HepG2 (cell line): ENCODE results near the gene ZPR1. TPM values are rescaled to one million over a fixed set of nuclear protein-coding genes. Genes with fewer than 3 reads are reported as not detected.

Experiments
- ATF6 ChIP-seq: sonication (generic); formaldehyde crosslinking; conservative IDR thresholded peaks from 2 replicates; pipeline ENCODE4 v1.4.0; 2020; ENCODE audit warnings: missing genetic modification reagents
- EED ChIP-seq: sonication (generic); formaldehyde crosslinking; IDR thresholded peaks from 2 replicates; pipeline ENCODE4 v1.5.0; 2020; ENCODE audit warnings: mild to moderate bottlenecking, missing genetic modification reagents
- ESRRA ChIP-seq: sonication (generic); formaldehyde crosslinking; IDR thresholded peaks from 2 replicates; pipeline ENCODE4 v1.5.1; 2020; ENCODE audit warnings: mild to moderate bottlenecking, low read depth, missing genetic modification reagents
- ETV6 ChIP-seq: sonication (generic); formaldehyde crosslinking; conservative IDR thresholded peaks from 2 replicates; pipeline ENCODE4 v1.4.0; 2020; ENCODE audit warnings: missing genetic modification reagents
- JARID2 ChIP-seq: sonication (generic); formaldehyde crosslinking; IDR thresholded peaks from 2 replicates; pipeline ENCODE4 v1.8.1; 2023; ENCODE audit warnings: missing genetic modification reagents, inconsistent platforms; ENCODE audit not compliant: insufficient replicate concordance
- JDP2 ChIP-seq: sonication (generic); formaldehyde crosslinking; IDR thresholded peaks from 2 replicates; pipeline ENCODE4 v1.8.1; 2022; ENCODE audit warnings: missing genetic modification reagents, borderline replicate concordance
- MEIS2 ChIP-seq: sonication (generic); formaldehyde crosslinking; IDR thresholded peaks from 2 replicates; pipeline ENCODE4 v1.9.0; 2021; ENCODE audit warnings: mild to moderate bottlenecking, missing genetic modification reagents
- RBM22 ChIP-seq: fragments of 200-400 bp; formaldehyde crosslinking; optimal IDR thresholded peaks from 2 replicates; pipeline ENCODE3; 2017; ENCODE audit warnings: mild to moderate bottlenecking, low read length, moderate library complexity
- RFX3 ChIP-seq: IDR thresholded peaks from 2 replicates; pipeline ENCODE4 v1.6.1; 2016; ENCODE audit warnings: missing biosample characterization, missing genetic modification reagents
- SUZ12 ChIP-seq: fragments of 150-350 bp; IDR thresholded peaks from 2 replicates; pipeline ENCODE4 v1.6.1; 2014; ENCODE audit warnings: low read depth, low read length
- TCF7L2 ChIP-seq: IDR thresholded peaks from 2 replicates; pipeline ENCODE4 v1.6.1; 2011; ENCODE audit warnings: mild to moderate bottlenecking, low read depth, low read length, moderate library complexity
- TMF1 ChIP-seq: sonication (generic); formaldehyde crosslinking; IDR thresholded peaks from 2 replicates; pipeline ENCODE4 v1.8.1; 2022; ENCODE audit warnings: low read depth, missing genetic modification reagents
- ZNF138 ChIP-seq: sonication (generic); formaldehyde crosslinking; IDR thresholded peaks from 2 replicates; pipeline ENCODE4 v1.5.0; 2020; ENCODE audit warnings: mild to moderate bottlenecking, low read depth, missing genetic modification reagents
- ZNF232 ChIP-seq: sonication (generic); formaldehyde crosslinking; IDR thresholded peaks from 2 replicates; pipeline ENCODE4 v1.4.0; 2020; ENCODE audit warnings: missing genetic modification reagents, borderline replicate concordance
- ZNF3 ChIP-seq: IDR thresholded peaks from 2 replicates; pipeline ENCODE4 v1.7.0; 2017; ENCODE audit warnings: inconsistent platforms
- ZNF768 ChIP-seq: sonication (generic); formaldehyde crosslinking; IDR thresholded peaks from 2 replicates; pipeline ENCODE4 v1.4.0; 2020; ENCODE audit warnings: missing genetic modification reagents
- ZNF770 ChIP-seq: sonication (generic); formaldehyde crosslinking; IDR thresholded peaks from 2 replicates; pipeline ENCODE4 v1.5.0; 2020; ENCODE audit warnings: mild to moderate bottlenecking, missing genetic modification reagents
- ZNF782 ChIP-seq: sonication (generic); formaldehyde crosslinking; IDR thresholded peaks from 2 replicates; pipeline ENCODE4 v1.4.0; 2020; ENCODE audit warnings: missing genetic modification reagents, mild to moderate bottlenecking, borderline replicate concordance
- ZNF878 ChIP-seq: sonication (generic); formaldehyde crosslinking; IDR thresholded peaks from 2 replicates; pipeline ENCODE4 v1.8.1; 2023; ENCODE audit warnings: mild to moderate bottlenecking, missing genetic modification reagents, moderate library complexity
- ZNF891 ChIP-seq: sonication (generic); formaldehyde crosslinking; IDR thresholded peaks from 2 replicates; pipeline ENCODE4 v1.5.0; 2020; ENCODE audit warnings: mild to moderate bottlenecking, missing genetic modification reagents
- polyA plus RNA-seq, 8 experiments: library from polyadenylated mRNA; depleted of rRNA in 3 of 8; stranded (reverse) in 7 of 8; unstranded in 1 of 8; fragments of >200 nt; fragmentation: Illumina TruSeq in 4 of 8; extraction: Trizol in 4 of 8; gene quantifications; 2 replicates each; pipeline versions ENCODE4 v1.2.1 to v1.2.3, GENCODE V29; 2011 to 2016; ENCODE audit warnings: low read depth in 4 of 8, missing spikeins in 1 of 8, mixed read lengths in 1 of 8; ENCODE audit not compliant: insufficient read depth in 1 of 8
- total RNA-seq, 5 experiments: library from RNA; depleted of rRNA; stranded (reverse); fragments of >200 nt; fragmentation: Illumina TruSeq; extraction: Trizol; gene quantifications; 2 replicates each; pipeline ENCODE4 v1.2.3, GENCODE V29; 2016; ENCODE audit warnings: low read depth in 1 of 5
- TF ChIP-seq, protein P1 (sequence below): sonication (generic); formaldehyde crosslinking; conservative IDR thresholded peaks from 2 replicates; pipeline ENCODE4 v1.8.0; 2022; ENCODE audit warnings: mild to moderate bottlenecking, moderate library complexity, missing genetic modification reagents
- TF ChIP-seq, protein P2 (sequence below): sonication (generic); formaldehyde crosslinking; IDR thresholded peaks from 2 replicates; pipeline ENCODE4 v1.4.0; 2020; ENCODE audit warnings: missing genetic modification reagents, mild to moderate bottlenecking, borderline replicate concordance

Gene ZPR1
- total and polyA plus RNA-seq, 2 of the 13 experiments (the other 11 are each of a cell fraction or from before 2014, with no cell fraction given): 40.0 to 79.3 TPM

GRCh38 chr11:116791002-116791812, 3.4 kb upstream of the ZPR1 start (continued):
- TF ChIP-seq ZNF770: peak; percentile 65
- TF ChIP-seq, protein P1, sequence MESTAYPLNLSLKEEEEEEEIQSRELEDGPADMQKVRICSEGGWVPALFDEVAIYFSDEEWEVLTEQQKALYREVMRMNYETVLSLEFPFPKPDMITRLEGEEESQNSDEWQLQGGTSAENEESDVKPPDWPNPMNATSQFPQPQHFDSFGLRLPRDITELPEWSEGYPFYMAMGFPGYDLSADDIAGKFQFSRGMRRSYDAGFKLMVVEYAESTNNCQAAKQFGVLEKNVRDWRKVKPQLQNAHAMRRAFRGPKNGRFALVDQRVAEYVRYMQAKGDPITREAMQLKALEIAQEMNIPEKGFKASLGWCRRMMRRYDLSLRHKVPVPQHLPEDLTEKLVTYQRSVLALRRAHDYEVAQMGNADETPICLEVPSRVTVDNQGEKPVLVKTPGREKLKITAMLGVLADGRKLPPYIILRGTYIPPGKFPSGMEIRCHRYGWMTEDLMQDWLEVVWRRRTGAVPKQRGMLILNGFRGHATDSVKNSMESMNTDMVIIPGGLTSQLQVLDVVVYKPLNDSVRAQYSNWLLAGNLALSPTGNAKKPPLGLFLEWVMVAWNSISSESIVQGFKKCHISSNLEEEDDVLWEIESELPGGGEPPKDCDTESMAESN (CRISPR knock-in tag): no peak
- no peak; the same call in 1 of the 2 replicates for TF ChIP-seq ESRRA (CRISPR knock-in tag)
- TF ChIP-seq TMF1: peak; percentile 50
- 0 out of 2 replicates have a peak, but pooled peaks have one; percentile 36 for TF ChIP-seq ZNF138 (CRISPR knock-in tag)
- no peak for TF ChIP-seq ZNF768
- TF ChIP-seq RBM22: peak; percentile 17
- TF ChIP-seq ZNF878 (CRISPR knock-in tag): no peak
- TF ChIP-seq ZNF891 (CRISPR knock-in tag): no peak
- no peak for TF ChIP-seq ETV6 (CRISPR knock-in tag)
- no peak for TF ChIP-seq EED
- TF ChIP-seq TCF7L2: no peak
- 0 out of 2 replicates have a peak, but pooled peaks have one; percentile 48 for TF ChIP-seq ZNF232 (CRISPR knock-in tag)
- no peak for TF ChIP-seq ATF6 (CRISPR knock-in tag)
- TF ChIP-seq, protein P2, sequence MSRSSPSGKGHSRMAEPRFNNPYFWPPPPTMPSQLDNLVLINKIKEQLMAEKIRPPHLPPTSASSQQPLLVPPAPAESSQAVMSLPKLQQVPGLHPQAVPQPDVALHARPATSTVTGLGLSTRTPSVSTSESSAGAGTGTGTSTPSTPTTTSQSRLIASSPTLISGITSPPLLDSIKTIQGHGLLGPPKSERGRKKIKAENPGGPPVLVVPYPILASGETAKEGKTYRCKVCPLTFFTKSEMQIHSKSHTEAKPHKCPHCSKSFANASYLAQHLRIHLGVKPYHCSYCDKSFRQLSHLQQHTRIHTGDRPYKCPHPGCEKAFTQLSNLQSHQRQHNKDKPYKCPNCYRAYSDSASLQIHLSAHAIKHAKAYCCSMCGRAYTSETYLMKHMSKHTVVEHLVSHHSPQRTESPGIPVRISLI: 0 out of 2 replicates have a peak, but pooled peaks have one; percentile 27
- TF ChIP-seq ZNF782 (CRISPR knock-in tag): peak; percentile 86; the same call in 1 of the 2 replicates
- peak; percentile 64; the same call in 1 of the 2 replicates for TF ChIP-seq MEIS2 (CRISPR knock-in tag)
- no peak for TF ChIP-seq SUZ12
- no peak for TF ChIP-seq JARID2 (CRISPR knock-in tag)
- TF ChIP-seq ZNF3 (CRISPR knock-in tag): no peak
- no peak for TF ChIP-seq JDP2
- TF ChIP-seq RFX3 (CRISPR knock-in tag): no peak
